K562 (cell line): ENCODE results near the gene SDS. TPM values are rescaled to one million over a fixed set of nuclear protein-coding genes. Genes with fewer than 3 reads are reported as not detected.
A peak's percentile ranks its signal among the peaks of the same experiment; 100 is the strongest.

Experiments used
- CREBBP ChIP-seq: IDR thresholded peaks from one replicate; pipeline ENCODE4 v1.6.1; 2012; ENCODE audit warnings: low read depth, mild to moderate bottlenecking, control low read depth, inconsistent platforms, low read length
- DMBX1 ChIP-seq: fragments of 250-450 bp; sonication (Bioruptor Pico); IDR thresholded peaks from 2 replicates; pipeline ENCODE4 v1.8.0; 2022; ENCODE audit warnings: inconsistent platforms, mild to moderate bottlenecking, moderate library complexity, borderline replicate concordance
- FOXP1 ChIP-seq: sonication (generic); formaldehyde crosslinking; IDR thresholded peaks from 2 replicates; pipeline ENCODE4 v1.8.0; 2022; ENCODE audit warnings: mild to moderate bottlenecking, missing genetic modification reagents
- HMGN3 ChIP-seq: IDR thresholded peaks from 2 replicates; pipeline ENCODE4 v1.6.1; 2011; ENCODE audit warnings: borderline replicate concordance, low read depth, mild to moderate bottlenecking, mixed read lengths, low read length; ENCODE audit not compliant: insufficient read length; ENCODE audit errors: extremely low read depth
- NR4A1 ChIP-seq, 2 experiments: fragments of 250-450 bp in 1 of 2; fragments of 450-650 bp in 1 of 2; sonication (Bioruptor Pico) in 1 of 2; IDR thresholded peaks; 2 replicates each; pipeline versions ENCODE4 v1.4.0 to v1.6.1; 2016 to 2020; ENCODE audit warnings: mild to moderate bottlenecking in 2 of 2, missing compliant biosample characterization in 1 of 2, missing genetic modification characterization in 1 of 2, moderate library complexity in 1 of 2
- POLR2AphosphoS5 ChIP-seq: IDR thresholded peaks from 2 replicates; pipeline ENCODE4 v1.6.1; 2011; ENCODE audit warnings: mild to moderate bottlenecking, low read depth, low read length, moderate library complexity; ENCODE audit not compliant: control insufficient read depth, insufficient read depth
- SRSF1 ChIP-seq: fragments of 200-400 bp; formaldehyde crosslinking; IDR thresholded peaks from 2 replicates; pipeline ENCODE4 v1.6.1; 2017; ENCODE audit warnings: mild to moderate bottlenecking, low read depth, low read length, moderate library complexity
- TEAD4 ChIP-seq, 2 experiments: sonication (generic) in 1 of 2; formaldehyde crosslinking in 1 of 2; IDR thresholded peaks; 2 replicates each; pipeline versions ENCODE4 v1.6.1 to v1.8.0; 2012 to 2022; ENCODE audit warnings: borderline replicate concordance in 1 of 2, inconsistent platforms in 1 of 2, low read length in 1 of 2, mild to moderate bottlenecking in 1 of 2, missing genetic modification reagents in 1 of 2
- TSC22D4 ChIP-seq: fragments of 450-650 bp; IDR thresholded peaks from 2 replicates; pipeline ENCODE4 v1.6.1; 2016; ENCODE audit warnings: missing genetic modification characterization, missing biosample characterization, control low read depth
- U2AF1 ChIP-seq: fragments of 200-400 bp; formaldehyde crosslinking; optimal IDR thresholded peaks from 2 replicates; pipeline ENCODE3; 2017; ENCODE audit warnings: mild to moderate bottlenecking, low read depth, low read length, moderate library complexity
- ZNF263 ChIP-seq: sonication (generic); formaldehyde crosslinking; IDR thresholded peaks from 2 replicates; pipeline ENCODE4 v1.8.0; 2022; ENCODE audit warnings: mild to moderate bottlenecking, missing genetic modification reagents, borderline replicate concordance
- polyA plus RNA-seq, 8 experiments: library from polyadenylated mRNA; depleted of rRNA in 4 of 8; stranded (reverse) in 5 of 8; unstranded in 3 of 8; fragments of >200 nt; fragmentation: Nextera tagmentation in 2 of 8; fragmentation: Illumina TruSeq in 1 of 8; extraction: Ambion mirVana in 2 of 8; extraction: Trizol in 1 of 8; gene quantifications; 2 replicates each; pipeline versions ENCODE4 v1.2.1 to v1.2.3, GENCODE V29; 2011 to 2014; ENCODE audit warnings: inconsistent platforms in 1 of 8, missing spikeins in 1 of 8
- total RNA-seq, 7 experiments: library from RNA; depleted of rRNA in 6 of 7; stranded (reverse); fragments of >200 nt in 6 of 7; fragmentation: Illumina TruSeq in 2 of 7; extraction: Trizol in 2 of 7; gene quantifications; 2 replicates each; pipeline versions ENCODE4 v1.2.1 to v1.2.3, GENCODE V29; 2011 to 2021; ENCODE audit warnings: low replicate concordance in 1 of 7
- TF ChIP-seq, protein P1 (sequence below): sonication (generic); formaldehyde crosslinking; IDR thresholded peaks from 2 replicates; pipeline ENCODE4 v1.8.0; 2022; ENCODE audit warnings: mild to moderate bottlenecking, missing genetic modification reagents, borderline replicate concordance
- TF ChIP-seq, protein P2 (sequence below): sonication (generic); formaldehyde crosslinking; IDR thresholded peaks from 2 replicates; pipeline ENCODE4 v1.8.1; 2023; ENCODE audit warnings: mild to moderate bottlenecking, missing genetic modification reagents
- TF ChIP-seq, protein P3 (sequence below): fragments of 250-450 bp; sonication (Bioruptor Pico); IDR thresholded peaks from 2 replicates; pipeline ENCODE4 v1.5.0; 2021; ENCODE audit warnings: mild to moderate bottlenecking, borderline replicate concordance
- TF ChIP-seq, protein P4 (sequence below): fragments of 450-650 bp; IDR thresholded peaks from 2 replicates; pipeline ENCODE4 v1.6.1; 2016; ENCODE audit warnings: borderline replicate concordance

SDS gene
- total and polyA plus RNA-seq, 9 of the 15 experiments (the other 6 are each of a cell fraction or from before 2014, with no cell fraction given), result 0.07 to 1.1 (median 0.12) TPM; not detected in 1

DNA sequence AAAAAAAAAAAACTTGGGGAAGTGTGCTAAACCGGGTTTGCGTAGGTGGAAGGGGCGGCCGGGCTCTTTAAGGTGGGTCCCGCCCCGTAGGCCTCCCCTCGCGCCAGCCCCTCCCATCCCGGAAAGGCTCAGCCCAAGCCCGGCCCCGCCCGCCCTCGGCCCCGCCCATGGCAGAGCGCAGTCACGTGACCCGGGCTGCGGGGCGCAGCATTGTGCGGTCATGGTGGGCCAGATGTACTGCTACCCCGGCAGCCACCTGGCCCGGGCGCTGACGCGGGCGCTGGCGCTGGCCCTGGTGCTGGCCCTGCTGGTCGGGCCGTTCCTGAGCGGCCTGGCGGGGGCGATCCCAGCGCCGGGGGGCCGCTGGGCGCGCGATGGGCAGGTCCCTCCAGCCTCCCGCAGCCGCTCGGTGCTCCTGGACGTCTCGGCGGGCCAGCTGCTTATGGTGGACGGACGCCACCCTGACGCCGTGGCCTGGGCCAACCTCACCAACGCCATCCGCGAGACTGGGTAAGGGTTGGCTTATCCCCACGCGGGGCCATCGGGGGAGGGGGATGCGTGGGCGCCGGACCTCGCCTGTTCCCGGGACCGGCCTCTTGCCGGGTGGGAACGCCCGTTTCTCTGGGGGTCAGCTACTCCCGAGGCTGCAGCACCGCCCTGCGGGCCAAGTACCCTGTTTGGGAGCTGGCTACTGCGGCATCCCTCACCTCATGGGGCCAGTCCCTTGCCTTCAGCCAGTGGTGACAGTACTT lies 45.1 kb downstream of the SDS start, which contains the start of gene PLBD2 (continued):
- TF ChIP-seq, protein P1, sequence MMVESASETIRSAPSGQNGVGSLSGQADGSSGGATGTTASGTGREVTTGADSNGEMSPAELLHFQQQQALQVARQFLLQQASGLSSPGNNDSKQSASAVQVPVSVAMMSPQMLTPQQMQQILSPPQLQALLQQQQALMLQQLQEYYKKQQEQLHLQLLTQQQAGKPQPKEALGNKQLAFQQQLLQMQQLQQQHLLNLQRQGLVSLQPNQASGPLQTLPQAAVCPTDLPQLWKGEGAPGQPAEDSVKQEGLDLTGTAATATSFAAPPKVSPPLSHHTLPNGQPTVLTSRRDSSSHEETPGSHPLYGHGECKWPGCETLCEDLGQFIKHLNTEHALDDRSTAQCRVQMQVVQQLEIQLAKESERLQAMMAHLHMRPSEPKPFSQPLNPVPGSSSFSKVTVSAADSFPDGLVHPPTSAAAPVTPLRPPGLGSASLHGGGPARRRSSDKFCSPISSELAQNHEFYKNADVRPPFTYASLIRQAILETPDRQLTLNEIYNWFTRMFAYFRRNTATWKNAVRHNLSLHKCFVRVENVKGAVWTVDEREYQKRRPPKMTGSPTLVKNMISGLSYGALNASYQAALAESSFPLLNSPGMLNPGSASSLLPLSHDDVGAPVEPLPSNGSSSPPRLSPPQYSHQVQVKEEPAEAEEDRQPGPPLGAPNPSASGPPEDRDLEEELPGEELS (CRISPR knock-in tag), result no peak; the same call in 1 of the 2 replicates
- TF ChIP-seq, protein P2, sequence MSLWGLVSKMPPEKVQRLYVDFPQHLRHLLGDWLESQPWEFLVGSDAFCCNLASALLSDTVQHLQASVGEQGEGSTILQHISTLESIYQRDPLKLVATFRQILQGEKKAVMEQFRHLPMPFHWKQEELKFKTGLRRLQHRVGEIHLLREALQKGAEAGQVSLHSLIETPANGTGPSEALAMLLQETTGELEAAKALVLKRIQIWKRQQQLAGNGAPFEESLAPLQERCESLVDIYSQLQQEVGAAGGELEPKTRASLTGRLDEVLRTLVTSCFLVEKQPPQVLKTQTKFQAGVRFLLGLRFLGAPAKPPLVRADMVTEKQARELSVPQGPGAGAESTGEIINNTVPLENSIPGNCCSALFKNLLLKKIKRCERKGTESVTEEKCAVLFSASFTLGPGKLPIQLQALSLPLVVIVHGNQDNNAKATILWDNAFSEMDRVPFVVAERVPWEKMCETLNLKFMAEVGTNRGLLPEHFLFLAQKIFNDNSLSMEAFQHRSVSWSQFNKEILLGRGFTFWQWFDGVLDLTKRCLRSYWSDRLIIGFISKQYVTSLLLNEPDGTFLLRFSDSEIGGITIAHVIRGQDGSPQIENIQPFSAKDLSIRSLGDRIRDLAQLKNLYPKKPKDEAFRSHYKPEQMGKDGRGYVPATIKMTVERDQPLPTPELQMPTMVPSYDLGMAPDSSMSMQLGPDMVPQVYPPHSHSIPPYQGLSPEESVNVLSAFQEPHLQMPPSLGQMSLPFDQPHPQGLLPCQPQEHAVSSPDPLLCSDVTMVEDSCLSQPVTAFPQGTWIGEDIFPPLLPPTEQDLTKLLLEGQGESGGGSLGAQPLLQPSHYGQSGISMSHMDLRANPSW (CRISPR knock-in tag), result no peak
- TF ChIP-seq POLR2AphosphoS5, result 0 out of 2 replicates have a peak, but pooled peaks have one; percentile 31
- no peak for TF ChIP-seq U2AF1
- TF ChIP-seq DMBX1, result no peak
- TF ChIP-seq TEAD4 (IDR thresholded peaks at IDR 0.05; ENCODE audit: low read length), result no peak
- peak; percentile 66; the same call in 1 of the 2 replicates for TF ChIP-seq TEAD4 (CRISPR knock-in tag; IDR thresholded peaks at IDR 0.05; ENCODE audit: borderline replicate concordance)
- no peak for TF ChIP-seq TSC22D4 (tag)
- TF ChIP-seq NR4A1 (CRISPR knock-in tag; IDR thresholded peaks at IDR 0.05), result no peak
- TF ChIP-seq NR4A1 (tag; IDR thresholded peaks at IDR 0.05), result no peak
- TF ChIP-seq CREBBP, result no peak
- peak; percentile 61; the same call in 1 of the 2 replicates for TF ChIP-seq FOXP1 (CRISPR knock-in tag)
- TF ChIP-seq, protein P3, sequence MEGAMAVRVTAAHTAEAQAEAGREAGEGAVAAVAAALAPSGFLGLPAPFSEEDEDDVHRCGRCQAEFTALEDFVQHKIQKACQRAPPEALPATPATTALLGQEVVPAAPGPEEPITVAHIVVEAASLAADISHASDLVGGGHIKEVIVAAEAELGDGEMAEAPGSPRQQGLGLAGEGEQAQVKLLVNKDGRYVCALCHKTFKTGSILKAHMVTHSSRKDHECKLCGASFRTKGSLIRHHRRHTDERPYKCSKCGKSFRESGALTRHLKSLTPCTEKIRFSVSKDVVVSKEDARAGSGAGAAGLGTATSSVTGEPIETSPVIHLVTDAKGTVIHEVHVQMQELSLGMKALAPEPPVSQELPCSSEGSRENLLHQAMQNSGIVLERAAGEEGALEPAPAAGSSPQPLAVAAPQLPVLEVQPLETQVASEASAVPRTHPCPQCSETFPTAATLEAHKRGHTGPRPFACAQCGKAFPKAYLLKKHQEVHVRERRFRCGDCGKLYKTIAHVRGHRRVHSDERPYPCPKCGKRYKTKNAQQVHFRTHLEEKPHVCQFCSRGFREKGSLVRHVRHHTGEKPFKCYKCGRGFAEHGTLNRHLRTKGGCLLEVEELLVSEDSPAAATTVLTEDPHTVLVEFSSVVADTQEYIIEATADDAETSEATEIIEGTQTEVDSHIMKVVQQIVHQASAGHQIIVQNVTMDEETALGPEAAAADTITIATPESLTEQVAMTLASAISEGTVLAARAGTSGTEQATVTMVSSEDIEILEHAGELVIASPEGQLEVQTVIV, result no peak
- peak; percentile 29; the same call in 1 of the 2 replicates for TF ChIP-seq ZNF263 (CRISPR knock-in tag)
- TF ChIP-seq HMGN3, result peak; percentile 62
- no peak for TF ChIP-seq SRSF1
- TF ChIP-seq, protein P4, sequence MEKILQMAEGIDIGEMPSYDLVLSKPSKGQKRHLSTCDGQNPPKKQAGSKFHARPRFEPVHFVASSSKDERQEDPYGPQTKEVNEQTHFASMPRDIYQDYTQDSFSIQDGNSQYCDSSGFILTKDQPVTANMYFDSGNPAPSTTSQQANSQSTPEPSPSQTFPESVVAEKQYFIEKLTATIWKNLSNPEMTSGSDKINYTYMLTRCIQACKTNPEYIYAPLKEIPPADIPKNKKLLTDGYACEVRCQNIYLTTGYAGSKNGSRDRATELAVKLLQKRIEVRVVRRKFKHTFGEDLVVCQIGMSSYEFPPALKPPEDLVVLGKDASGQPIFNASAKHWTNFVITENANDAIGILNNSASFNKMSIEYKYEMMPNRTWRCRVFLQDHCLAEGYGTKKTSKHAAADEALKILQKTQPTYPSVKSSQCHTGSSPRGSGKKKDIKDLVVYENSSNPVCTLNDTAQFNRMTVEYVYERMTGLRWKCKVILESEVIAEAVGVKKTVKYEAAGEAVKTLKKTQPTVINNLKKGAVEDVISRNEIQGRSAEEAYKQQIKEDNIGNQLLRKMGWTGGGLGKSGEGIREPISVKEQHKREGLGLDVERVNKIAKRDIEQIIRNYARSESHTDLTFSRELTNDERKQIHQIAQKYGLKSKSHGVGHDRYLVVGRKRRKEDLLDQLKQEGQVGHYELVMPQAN, result 0 out of 2 replicates have a peak, but pooled peaks have one; percentile 42
